H7 (cell line): ENCODE results near the gene KRAS. TPM values are rescaled to one million over a fixed set of nuclear protein-coding genes. Genes with fewer than 3 reads are reported as not detected.

Experiments
- DNase-seq: peaks from one replicate; pipeline ENCODE4 v3.0.0; 2012
- H3K27me3 ChIP-seq: 2 replicates; pipeline ENCODE4 v1.6.0; 2011; ENCODE audit warnings: mild to moderate bottlenecking, low read length; ENCODE audit not compliant: control insufficient read depth, insufficient read depth
- H3K36me3 ChIP-seq: replicated peaks from 2 replicates; pipeline ENCODE4 v1.5.1; 2011; ENCODE audit warnings: low read length; ENCODE audit not compliant: control insufficient read depth, insufficient read depth
- H3K4me3 ChIP-seq: 2 replicates; pipeline ENCODE4 v1.5.1; 2011; ENCODE audit warnings: low read depth, mild to moderate bottlenecking, control low read depth, low read length, moderate library complexity; ENCODE audit not compliant: insufficient read depth
- total RNA-seq: library from RNA; depleted of rRNA; stranded (reverse); fragments of >200 nt; shearing (Covaris generic); gene quantifications from 2 replicates; pipeline ENCODE4 v1.2.3, GENCODE V29; 2014

The KRAS gene
- total RNA-seq, 1 experiment from 2014 or later = 19.5 TPM

DNA sequence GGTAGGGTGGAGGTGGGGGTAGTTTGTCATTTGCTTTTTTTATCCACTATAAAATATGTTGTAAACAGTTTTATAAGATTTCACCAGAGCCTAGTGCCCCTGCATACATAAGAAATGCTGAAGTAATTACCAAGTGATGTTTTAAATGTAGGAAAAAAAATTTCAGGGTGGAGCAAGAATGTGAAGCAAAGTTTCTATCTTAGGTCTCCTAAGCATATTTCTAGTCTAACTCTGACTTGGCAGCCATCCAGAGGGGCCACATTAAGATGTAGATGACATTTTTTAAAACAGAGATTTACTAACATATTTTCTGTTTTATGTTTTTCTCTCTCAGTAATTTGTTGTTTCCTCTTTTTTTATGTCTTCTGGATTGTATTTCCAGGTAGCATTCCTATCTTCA, 15.8 kb upstream of the KRAS start:
- no peak for DNase-seq
- Histone ChIP-seq H3K27me3 (no peaks in the 10 kb centered on the region), H3K4me3 (no peak overlapping the region), H3K36me3 (no peaks in the 10 kb centered on the region)

DNA sequence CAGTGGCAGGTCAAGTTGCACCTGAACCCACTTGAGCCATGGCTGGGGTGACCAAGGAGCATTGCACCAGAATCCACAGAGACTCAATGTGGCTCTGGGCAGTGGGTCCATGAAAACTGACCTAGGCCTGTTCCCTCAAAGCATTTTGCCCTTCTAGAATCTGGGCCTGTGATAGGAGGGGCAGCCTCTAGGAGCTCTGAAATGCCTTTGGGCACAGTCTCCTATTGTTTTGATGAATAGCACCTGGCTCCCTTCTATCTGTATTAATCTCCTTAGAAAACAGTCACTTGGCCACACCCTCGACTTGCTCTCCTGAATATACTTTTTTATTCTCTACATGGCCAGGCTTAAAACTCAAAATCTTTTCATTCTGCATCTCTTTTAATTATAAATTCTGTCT, 14.1 kb upstream of the KRAS start:
- Histone ChIP-seq H3K36me3 (no peaks in the 10 kb centered on the region), H3K27me3 (no peaks in the 10 kb centered on the region), H3K4me3 (no peak overlapping the region)
- DNase-seq = no peak

DNA sequence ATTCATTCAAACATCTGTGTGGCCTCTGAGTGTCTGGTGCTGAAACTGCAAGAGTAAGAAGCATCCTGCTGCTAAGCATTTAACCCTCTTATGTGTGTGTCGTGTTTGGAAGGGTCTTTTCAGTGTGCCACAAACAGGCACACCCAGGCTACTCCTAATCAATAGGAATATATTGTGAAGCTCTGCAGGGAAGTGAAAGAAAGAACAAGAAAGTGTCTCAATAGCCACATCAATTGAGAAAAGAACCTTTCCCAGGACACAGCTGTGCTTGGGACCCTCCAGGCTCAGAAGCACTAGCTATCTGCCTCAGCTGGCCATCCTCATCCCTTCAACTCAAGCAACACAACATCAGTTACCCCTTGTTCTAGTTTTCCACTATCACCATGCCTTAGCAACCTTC, 13.4 kb upstream of the KRAS start:
- H3K4me3 ChIP-seq = no peak overlapping the region
- DNase-seq = no peak

DNA sequence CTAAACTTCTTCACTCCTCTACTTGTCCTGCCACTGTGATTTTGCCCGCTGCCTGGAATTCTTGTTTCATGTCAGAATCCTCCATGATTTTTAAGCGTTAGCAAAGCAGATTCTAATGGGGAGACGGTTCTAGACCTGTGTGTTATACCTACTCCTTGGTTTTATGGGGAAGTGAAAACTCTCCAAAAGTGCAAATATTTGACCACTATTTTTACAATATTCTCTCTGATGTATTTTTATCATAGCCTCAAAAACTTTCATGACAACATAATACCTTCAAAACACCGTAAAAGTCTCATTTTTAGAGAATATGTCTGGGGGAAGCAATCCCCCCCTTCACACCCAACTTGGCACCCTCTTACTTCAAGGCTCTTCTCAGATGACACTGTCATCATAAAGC, 12.9 kb upstream of the KRAS start:
- Histone ChIP-seq H3K4me3 (no peak overlapping the region), H3K27me3 (no peaks in the 10 kb centered on the region), H3K36me3 (no peaks in the 10 kb centered on the region)
- DNase-seq = no peak

More for the DNA sequence above, 13.4 kb upstream of the KRAS start:
- no peaks in the 10 kb centered on the region for H3K27me3 ChIP-seq
- H3K36me3 ChIP-seq = no peaks in the 10 kb centered on the region

DNA sequence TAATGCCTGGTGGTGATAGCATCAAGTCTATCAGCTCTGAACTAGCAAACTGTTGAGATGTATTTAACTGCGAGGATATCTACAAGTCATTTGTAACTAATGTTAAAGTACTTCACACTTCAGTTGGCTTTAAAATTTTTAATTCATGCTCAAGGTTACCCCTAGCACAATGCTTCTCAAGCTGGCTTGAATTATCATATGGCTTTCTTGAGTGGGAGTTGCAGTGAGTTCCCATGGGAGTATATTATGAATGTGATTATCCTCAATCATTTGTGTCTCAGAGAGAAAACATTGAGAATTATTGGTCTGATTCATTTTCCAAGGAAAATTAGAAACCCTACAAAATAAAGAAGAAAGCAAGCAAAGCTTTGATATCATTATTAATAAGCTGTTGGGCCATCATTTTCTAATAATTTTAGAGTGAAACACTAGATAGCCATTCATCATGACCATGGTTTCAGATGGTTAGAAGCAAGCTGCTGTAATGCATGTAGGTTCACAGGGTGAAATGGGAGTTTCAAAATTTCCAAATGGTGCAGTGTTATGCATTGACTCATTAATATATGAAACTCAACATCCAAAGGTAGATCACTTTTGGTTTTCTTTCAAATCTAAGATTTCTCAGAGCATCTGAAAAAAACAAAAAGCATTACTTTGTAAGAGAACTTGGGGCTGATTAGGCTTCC, 11.8 kb upstream of the KRAS start:
- no peak overlapping the region for H3K4me3 ChIP-seq
- no peaks in the 10 kb centered on the region for H3K27me3 ChIP-seq
- no peak for DNase-seq
- no peaks in the 10 kb centered on the region for H3K36me3 ChIP-seq

DNA sequence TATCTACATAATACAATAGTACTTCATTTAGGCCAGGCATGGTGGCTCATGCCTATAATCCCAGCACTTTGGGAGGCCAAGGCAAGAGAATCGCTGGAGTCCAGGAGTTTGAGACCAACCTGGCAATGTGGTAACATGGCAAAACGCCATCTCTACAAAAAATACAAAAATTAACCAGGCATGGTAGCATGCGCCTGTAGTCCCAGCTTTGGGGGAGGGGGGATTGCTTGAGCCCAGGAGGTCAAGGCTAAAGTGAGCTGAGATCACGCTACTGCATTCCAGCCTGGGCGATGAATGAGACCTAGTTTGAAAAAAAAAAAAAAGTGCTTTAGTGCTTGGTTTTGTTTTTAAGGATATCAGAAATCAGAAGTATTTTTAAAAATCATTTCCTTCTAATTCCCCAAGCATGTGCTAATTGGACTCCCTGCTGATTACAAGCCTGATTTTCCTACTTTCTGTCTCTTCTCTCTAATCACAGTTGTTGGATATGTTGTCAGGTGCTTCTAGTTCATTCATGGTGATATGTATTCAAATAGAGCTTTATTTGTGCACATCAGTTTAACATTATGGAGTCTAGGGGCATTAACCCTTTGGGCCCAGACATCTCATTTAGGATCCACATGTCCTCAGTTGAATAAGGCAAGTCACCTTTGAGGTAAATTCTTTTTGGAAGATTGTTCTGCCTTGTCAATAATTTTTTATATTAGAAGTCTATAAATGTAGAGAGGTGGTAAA, 7.0 kb upstream of the KRAS start:
- no peak overlapping the region for H3K4me3 ChIP-seq
- H3K27me3 ChIP-seq = no peaks in the 10 kb centered on the region; the same call in 1 of the 2 replicates
- no peak for DNase-seq
- no peaks in the 10 kb centered on the region for H3K36me3 ChIP-seq

DNA sequence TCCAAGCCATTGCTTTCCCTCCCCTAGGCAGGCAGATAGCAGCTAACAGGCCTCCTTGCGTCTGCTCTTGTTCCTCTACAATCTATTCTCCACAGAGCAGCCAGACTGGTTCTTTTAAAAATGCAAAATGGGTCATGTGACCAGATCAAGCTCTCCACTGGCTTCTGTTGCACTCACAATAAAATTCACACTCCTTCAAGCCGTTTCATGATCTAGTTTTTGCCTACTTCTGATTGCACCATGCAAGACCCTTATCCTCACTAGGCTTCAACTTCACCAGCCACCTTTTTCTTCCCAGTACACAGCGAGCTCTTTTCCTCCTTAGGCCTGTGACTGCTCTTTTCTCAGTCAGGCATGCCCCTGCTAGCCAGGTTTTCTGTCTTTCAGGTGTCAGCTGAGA, 6.1 kb upstream of the KRAS start:
- H3K4me3 ChIP-seq = no peak overlapping the region
- DNase-seq = no peak
- H3K36me3 ChIP-seq = no peaks in the 10 kb centered on the region
- peaks cover 2% of the 10 kb centered on the region for H3K27me3 ChIP-seq

DNA sequence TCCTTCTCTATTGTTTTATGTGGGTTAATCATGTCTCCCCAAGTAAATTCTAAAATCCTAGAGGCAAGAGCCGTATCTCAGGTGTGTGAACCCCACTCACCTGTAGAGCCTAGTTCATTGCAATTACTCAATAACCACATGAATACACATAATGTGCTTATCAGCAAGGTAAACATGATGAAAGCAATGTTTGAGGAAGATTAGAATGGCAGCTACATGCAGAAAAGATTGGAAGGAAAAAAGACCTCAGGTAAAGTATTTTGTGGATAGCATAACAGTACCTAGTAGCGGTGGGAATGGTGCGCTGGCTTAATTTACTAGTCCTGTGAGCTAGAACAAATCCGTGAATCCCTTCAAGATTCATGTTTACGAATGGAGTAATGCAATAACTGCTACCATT, 5.3 kb upstream of the KRAS start:
- Histone ChIP-seq H3K4me3 (no peak overlapping the region), H3K27me3 (peaks cover 2% of the 10 kb centered on the region), H3K36me3 (no peaks in the 10 kb centered on the region)
- no peak for DNase-seq

DNA sequence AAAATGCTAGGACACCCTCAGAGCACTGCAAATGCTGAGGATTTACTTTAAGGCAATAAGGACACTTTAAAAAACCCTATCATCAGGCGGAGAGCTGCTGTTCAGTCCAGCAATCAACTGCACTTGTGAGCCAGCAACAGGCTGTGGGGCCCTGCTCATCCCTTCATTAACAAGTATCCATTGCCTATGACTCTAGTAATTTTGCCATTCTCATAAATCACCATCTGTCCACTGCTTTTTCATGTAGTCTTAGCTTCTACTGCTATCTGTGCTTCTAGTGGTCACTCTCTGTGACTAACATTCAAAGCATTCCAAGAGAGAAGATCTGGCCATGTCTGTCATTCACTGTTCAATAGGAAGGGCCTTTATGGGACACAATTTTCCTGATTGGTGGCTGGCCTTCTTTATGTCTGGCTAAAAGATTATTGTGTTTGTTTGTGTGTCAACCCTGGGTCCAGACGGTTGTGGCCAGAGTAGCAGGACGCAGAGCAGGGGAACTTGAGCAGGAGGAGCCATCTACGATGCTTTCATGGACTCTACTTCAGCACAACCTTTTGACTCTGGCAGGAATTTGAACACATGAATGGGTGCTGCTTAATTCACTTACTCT, 3.6 kb upstream of the KRAS start:
- H3K36me3 ChIP-seq = no peaks in the 10 kb centered on the region
- DNase-seq = no peak
- no peak overlapping the region for H3K4me3 ChIP-seq
- H3K27me3 ChIP-seq = peaks cover 2% of the 10 kb centered on the region

DNA sequence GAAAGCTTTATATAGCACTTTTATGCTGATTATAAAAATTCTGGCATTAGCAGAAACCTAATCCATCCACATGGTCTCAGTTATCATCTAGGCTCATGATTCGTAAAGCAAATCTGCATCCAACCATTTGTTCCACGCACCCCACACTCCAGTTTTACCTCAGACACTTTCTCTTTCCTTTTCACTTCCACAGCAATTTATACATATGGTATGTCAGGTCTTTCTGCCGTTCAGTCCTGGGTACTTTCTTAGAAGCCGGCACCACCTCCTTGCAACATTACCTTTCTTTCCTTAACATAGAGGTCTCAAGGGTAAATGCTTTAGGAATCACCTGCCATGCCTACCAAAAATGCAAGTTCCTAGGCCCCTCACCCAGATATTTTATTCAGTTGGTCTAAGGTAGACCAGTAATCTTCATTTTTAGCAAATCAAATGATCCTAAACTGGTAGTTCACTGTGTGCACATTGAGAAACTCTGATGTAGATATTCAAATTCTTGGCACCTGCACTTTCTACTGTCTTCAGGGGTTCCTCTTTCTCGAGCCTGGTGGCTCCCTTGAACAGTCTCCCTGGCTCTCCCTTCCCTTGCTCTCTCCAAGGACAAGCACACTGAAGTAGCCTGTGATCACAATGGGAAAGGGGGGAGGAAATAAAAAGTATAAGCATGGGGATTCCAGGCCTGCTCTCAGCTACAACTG, 2.8 kb upstream of the KRAS start:
- Histone ChIP-seq H3K36me3 (no peaks in the 10 kb centered on the region), H3K4me3 (no peak overlapping the region), H3K27me3 (peaks cover 2% of the 10 kb centered on the region)
- no peak for DNase-seq

DNA sequence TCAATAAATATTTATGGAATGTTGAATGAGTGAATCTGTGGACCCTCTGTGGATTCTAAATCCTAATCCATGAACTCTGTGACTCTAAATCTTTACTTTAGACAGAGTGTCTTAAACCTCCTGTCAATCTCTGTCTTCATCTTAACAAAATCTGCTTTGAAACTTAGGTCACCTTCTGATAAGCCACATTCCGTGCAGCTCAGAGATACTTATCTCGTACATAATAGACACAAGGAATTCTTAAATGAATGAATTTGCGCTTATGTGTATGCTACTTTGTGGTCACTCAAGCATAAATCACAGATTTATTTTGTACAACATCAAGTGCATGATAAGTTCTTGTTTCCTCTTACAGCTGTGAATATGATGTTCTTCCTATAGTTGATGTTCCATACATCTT, 2.2 kb upstream of the KRAS start:
- Histone ChIP-seq H3K4me3 (no peak overlapping the region), H3K36me3 (no peaks in the 10 kb centered on the region), H3K27me3 (peaks cover 2% of the 10 kb centered on the region)
- DNase-seq = no peak

DNA sequence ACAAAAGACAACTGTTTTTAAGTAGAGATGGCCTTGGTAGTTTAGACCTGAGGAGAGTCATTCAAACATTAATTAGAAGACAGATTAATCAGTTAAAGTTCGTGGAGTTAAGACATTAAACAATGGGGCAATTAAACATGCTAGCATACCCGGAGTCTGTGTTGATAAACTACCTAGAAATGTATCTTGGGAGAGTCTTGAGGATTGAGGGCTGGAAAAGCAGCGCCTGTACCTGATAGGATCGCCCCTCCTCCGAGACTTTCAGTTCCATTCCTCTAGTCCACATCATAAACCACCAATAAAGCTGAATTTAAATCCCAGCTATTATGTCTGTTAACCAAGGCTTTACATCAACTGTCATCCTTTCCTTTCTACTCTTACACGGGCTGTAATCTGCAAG, 1.0 kb upstream of the KRAS start:
- Histone ChIP-seq H3K27me3 (peaks cover 2% of the 10 kb centered on the region), H3K4me3 (peak overlapping the region; percentile 81)
- DNase-seq = no peak

DNA sequence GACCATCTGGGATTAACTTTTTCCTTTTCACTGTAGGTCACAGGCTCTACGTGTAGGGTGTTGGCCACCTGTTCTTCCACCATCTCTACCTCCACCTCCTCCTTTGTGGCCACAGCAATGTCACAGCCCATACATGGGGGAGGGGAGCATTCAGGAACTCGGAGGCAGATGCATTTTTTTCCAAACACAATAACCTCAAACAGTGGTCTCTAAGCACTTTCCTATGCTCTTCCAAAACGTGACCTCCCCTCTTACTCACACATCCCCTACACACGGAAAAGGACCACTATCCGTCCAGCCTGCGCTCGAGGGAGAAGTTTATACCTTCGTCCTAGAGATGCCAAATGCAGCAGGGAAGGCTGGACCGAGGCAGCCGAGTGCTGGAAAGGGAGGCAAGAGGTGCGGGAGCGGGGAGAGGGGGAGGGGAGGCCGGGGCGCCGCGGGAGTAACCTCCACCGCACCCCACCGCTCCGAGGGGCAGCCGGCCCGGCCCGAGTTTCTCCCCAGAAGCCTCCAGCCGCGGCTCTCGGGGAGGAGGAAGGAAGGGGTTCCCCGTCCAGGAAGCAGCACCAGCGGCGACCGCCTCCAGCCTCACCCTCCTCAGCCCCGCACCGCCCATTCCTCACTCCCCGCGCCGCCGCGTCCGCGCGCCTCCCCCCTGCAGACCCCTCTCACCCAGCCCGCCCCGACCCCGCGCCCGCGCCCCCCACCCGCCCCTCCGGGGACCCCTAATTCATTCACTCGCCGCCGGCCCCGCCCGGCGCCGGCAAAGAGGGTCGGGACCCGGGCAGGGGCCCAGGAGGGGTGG, 594 bp downstream of the KRAS start:
- peak; percentile 66 for DNase-seq
- Histone ChIP-seq H3K36me3 (no peaks in the 10 kb centered on the region), H3K4me3 (peak overlapping the region; percentile 86), H3K27me3 (peaks cover 2% of the 10 kb centered on the region)

More for the DNA sequence above, 1.0 kb upstream of the KRAS start:
- H3K36me3 ChIP-seq = no peaks in the 10 kb centered on the region

DNA sequence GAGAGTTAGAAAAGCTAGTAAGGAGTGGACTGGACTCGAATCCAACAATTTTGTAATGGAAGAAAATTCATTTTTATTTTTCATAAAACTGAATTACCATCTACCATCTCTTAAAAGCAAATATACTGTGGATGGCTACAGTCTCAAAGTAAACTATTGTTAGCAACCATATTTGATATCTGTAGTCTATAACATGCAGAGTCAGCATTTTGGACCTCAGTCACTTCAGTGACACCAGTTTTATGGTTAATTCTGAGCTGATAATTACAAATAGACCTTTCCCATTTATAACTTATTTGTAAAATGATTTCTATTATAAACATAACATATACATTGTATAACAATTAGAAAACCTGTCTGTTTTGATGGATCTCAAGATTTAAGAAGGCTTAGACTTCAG, 2.0 kb downstream of the KRAS start:
- Histone ChIP-seq H3K27me3 (peaks cover 2% of the 10 kb centered on the region), H3K36me3 (no peaks in the 10 kb centered on the region), H3K4me3 (no peak overlapping the region)
- DNase-seq = no peak
